ENCODE measurements around the gene PML. TPM values are rescaled to one million over a fixed set of nuclear protein-coding genes. Genes with fewer than 3 reads are reported as not detected.
A peak's percentile ranks its signal among the peaks of the same experiment; 100 is the strongest.

The PML gene
- total and polyA plus RNA-seq, 7 donors, result 9.6 to 129 (median 43.3) TPM

DNA sequence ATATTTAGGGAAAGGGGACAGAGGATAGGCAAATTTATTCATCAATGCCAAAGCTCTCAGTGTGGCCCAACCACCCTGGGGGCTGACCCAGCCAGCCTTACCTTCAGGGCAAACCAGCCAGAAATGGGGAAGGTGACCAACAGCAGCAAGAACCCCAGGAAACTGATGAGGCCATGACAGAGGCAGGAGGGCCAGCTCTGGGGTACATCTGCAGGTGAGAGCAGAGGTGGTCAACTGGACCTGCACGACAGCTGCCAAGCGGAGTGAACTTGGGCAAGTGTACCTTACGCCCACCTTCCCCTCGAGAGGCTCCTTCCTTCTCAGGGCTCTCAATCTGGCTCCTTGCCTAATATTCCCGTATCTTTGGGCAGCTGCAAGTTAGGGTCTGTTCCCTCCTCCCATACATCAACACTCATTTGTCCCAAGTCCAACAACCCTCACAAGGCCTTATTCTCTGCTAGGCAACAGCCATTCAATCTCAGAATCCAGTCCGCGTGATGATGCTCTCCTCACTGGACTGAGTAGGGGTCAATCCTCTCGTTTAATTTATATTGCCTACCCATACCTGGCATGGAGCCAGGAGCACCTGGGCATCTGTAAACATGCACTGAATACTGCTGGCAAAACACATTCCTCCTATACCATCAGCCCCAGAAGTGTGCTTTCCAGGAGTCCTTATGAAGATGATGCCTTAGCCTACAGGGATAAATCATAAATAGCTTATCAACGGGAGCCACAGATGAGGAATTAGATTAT, 4.1 kb upstream of the PML start:
- peaks cover 0 to 21% (median 0%) of the 10 kb centered on the region in 4 donors for H3K36me3 ChIP-seq
- 68 to 78% methylated on average over 9 of the region's 9 CpGs for WGBS, 2 donors
- intact Hi-C loops (cut with DNase I), result loop anchor here (5.0 to 10.0 kb wide), 3 partner anchors 57 to 1516 kb away; partner anchors contain the start of genes ARIH1 and SIN3A
- peak overlapping the region; percentile 84 to 95 (median 88) for H3K27ac ChIP-seq
- no peaks in the 10 kb centered on the region for H3K27me3 ChIP-seq
- peak; percentile 64 for DNase-seq
- TF ChIP-seq POLR2AphosphoS5 (IDR thresholded peaks at IDR 0.05) (no peak), EP300 (IDR thresholded peaks at IDR 0.05) (no peak), POLR2A (IDR thresholded peaks at IDR 0.05) (no peak)
- TF ChIP-seq, protein P1, sequence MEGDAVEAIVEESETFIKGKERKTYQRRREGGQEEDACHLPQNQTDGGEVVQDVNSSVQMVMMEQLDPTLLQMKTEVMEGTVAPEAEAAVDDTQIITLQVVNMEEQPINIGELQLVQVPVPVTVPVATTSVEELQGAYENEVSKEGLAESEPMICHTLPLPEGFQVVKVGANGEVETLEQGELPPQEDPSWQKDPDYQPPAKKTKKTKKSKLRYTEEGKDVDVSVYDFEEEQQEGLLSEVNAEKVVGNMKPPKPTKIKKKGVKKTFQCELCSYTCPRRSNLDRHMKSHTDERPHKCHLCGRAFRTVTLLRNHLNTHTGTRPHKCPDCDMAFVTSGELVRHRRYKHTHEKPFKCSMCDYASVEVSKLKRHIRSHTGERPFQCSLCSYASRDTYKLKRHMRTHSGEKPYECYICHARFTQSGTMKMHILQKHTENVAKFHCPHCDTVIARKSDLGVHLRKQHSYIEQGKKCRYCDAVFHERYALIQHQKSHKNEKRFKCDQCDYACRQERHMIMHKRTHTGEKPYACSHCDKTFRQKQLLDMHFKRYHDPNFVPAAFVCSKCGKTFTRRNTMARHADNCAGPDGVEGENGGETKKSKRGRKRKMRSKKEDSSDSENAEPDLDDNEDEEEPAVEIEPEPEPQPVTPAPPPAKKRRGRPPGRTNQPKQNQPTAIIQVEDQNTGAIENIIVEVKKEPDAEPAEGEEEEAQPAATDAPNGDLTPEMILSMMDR (IDR thresholded peaks at IDR 0.05), result no peak
- peaks cover 0 to 74% (median 65%) of the 10 kb centered on the region in 4 donors for H3K4me1 ChIP-seq
- no peaks in the 10 kb centered on the region for H3K9me3 ChIP-seq
- H3K4me3 ChIP-seq, result peak overlapping the region in 1 of 4 donors; percentile 91

DNA sequence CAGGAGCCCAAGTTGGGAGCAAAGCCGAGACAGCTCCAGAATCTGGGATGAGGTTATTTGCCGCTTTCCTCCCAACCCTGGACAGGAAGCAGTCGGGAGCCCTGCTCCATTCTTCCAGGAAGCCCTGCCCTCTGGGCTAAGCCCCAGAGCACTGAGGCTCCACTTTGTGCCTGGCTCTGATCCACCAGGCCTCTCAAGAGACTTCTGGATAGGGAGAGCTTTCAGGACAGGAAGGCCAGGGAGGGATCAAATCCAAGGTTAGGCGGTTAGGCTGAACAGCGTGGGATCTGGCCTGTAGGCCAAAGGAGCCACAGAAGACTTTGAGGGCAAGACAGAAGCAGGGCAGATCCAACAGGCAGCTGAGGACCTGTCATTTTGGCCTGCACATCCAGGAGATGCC, 3.3 kb upstream of the PML start:
- peak; percentile 91 for DNase-seq

DNA sequence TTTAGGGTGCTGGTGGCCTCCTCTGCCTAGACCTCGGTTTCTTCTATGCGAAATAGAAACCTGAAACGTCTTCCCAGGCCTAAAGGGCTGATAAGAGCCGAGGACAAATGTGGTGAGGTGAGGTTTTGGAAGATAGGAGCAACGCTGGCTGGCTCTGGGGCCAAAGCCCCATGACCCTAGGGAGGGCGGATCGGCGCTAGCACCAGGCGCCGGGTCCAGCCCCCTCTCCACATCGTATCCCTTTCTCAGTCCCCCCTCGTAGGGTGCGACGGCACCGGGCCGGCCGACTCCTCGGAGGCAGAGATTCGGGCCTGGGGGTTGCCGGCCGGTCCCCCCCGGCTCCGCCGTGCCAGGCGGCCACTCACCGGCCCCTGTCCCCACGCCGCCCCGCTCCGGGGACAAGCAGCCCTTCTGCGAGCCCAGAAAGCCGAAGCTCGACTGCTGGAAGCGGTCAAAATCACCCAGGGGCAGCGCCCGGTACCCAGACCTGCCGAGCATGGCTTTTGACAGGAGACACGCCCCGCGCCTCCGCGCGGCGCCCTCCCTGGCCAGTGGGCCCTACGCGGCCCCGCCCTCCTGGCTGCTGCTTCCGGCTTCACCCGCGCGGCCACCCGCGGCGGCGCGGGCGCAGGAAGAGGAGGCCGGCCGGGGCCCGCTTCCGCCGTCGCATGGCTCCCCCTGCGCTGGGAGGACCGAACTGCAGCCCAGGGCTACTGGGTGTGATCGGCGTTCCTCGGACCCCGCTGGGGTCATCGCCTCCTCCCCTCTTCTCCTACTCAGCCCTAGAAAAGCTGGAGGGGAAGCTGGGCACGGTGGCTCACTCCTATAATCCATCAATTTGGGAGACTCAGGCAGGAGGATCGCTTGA, 2.6 kb upstream of the PML start, which contains the start of gene STOML1:
Gene STOML1, minus strand, starts transcription at position 570 of the 868 bp plus-strand sequence. Its CDS starts 72 bp downstream, at position 498.
- Histone ChIP-seq H3K27ac (peak within 1 kb of the TSS; percentile 84 to 95 (median 88)), H3K36me3 (peaks cover 0 to 13% (median 0%) of the 10 kb centered on the region in 4 donors), H3K9me3 (no peaks in the 10 kb centered on the region), H3K27me3 (no peaks in the 10 kb centered on the region), H3K4me3 (peak within 1 kb of the TSS; percentile 73 to 91 (median 79)), H3K4me1 (peaks cover 0 to 82% (median 73%) of the 10 kb centered on the region in 4 donors)
- WGBS, 2 donors, result 1% methylated on average over 72 of the region's 72 CpGs
- intact Hi-C loops (cut with DNase I), result loop anchor here (5.0 to 10.0 kb wide), 3 partner anchors 55 to 1517 kb away; partner anchors contain the start of genes ARIH1 and SIN3A
- peak; percentile 94 for DNase-seq
- TF ChIP-seq, protein P1 (IDR thresholded peaks at IDR 0.05), result peak; percentile 61 to 94 (median 74)
- TF ChIP-seq EP300 (IDR thresholded peaks at IDR 0.05) (no peak), POLR2A (IDR thresholded peaks at IDR 0.05) (peak in 1 of 2 donors; percentile 31), POLR2AphosphoS5 (IDR thresholded peaks at IDR 0.05) (peak; percentile 47 to 84 (median 76))

More for the DNA sequence above, 3.3 kb upstream of the PML start:
- Histone ChIP-seq H3K27ac (peak overlapping the region; percentile 84 to 95 (median 88)), H3K4me1 (peaks cover 0 to 76% (median 69%) of the 10 kb centered on the region in 4 donors), H3K36me3 (peaks cover 0 to 13% (median 0%) of the 10 kb centered on the region in 4 donors), H3K4me3 (peak overlapping the region; percentile 73 to 91 (median 79)), H3K27me3 (no peaks in the 10 kb centered on the region), H3K9me3 (no peaks in the 10 kb centered on the region)
- TF ChIP-seq, protein P1 (IDR thresholded peaks at IDR 0.05), result no peak
- TF ChIP-seq POLR2AphosphoS5 (IDR thresholded peaks at IDR 0.05), result peak in 1 of 4 donors; percentile 13
- WGBS, 2 donors, result 64 to 68% methylated on average over 5 of the region's 5 CpGs
- intact Hi-C loops (cut with DNase I), result loop anchor here (5.0 to 10.0 kb wide), 3 partner anchors 56 to 1516 kb away; partner anchors contain the start of genes ARIH1 and SIN3A

DNA sequence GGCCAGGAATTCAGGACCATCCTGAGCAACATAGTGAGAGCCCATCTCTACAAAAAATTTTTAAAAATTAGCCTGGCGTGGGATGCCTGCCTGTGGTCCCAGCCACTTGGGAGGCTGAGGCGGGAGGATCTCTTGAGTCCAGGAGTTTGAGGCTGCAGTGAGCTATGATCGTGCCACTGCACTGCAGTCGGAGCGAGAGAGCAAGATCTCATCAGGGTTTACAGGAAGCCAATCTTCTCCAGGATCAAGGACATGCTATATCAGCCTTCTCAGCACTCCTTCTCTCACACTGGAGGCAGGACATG, 2.0 kb upstream of the PML start:
- no peaks in the 10 kb centered on the region for H3K27me3 ChIP-seq
- H3K4me1 ChIP-seq, result peaks cover 0 to 87% (median 74%) of the 10 kb centered on the region in 4 donors
- TF ChIP-seq POLR2A (IDR thresholded peaks at IDR 0.05), result no peak
- TF ChIP-seq, protein P1 (IDR thresholded peaks at IDR 0.05), result no peak
- TF ChIP-seq POLR2AphosphoS5 (IDR thresholded peaks at IDR 0.05), result no peak
- TF ChIP-seq EP300 (IDR thresholded peaks at IDR 0.05), result no peak
- no peak for DNase-seq
- WGBS, 2 donors, result 79 to 85% methylated on average over 5 of the region's 5 CpGs
- no peaks in the 10 kb centered on the region for H3K9me3 ChIP-seq
- intact Hi-C loops (cut with DNase I), result loop anchor here (5.0 to 10.0 kb wide), 3 partner anchors 55 to 1518 kb away; partner anchors contain the start of genes ARIH1 and SIN3A
- H3K27ac ChIP-seq, result peak overlapping the region; percentile 84 to 95 (median 88)
- H3K4me3 ChIP-seq, result peak overlapping the region in 3 of 4 donors; percentile 73 to 91 (median 85)
- peaks cover 0 to 13% (median 0%) of the 10 kb centered on the region in 4 donors for H3K36me3 ChIP-seq
